Smooth muscle cell (in vitro differentiated cells): ENCODE measurements around the gene ACADVL. TPM values are rescaled to one million over a fixed set of nuclear protein-coding genes. Genes with fewer than 3 reads are reported as not detected.

Experiments
- DNase-seq: peaks from one replicate; lab custom pipeline; 2025; ENCODE audit not compliant: unreplicated experiment; lab: John Stamatoyannopoulos, UW
- H2AFZ ChIP-seq: fragments of 200-600 bp; sonication (generic); 2 replicates; pipeline ENCODE4 v1.6.0; 2016; ENCODE audit warnings: antibody characterized with exemption, low read depth, mild to moderate bottlenecking
- H3F3A ChIP-seq: fragments of 200-600 bp; sonication (generic); 2 replicates; pipeline ENCODE4 v1.6.0; 2017; ENCODE audit warnings: antibody characterized with exemption, low read depth
- H3K27ac ChIP-seq: fragments of 200-600 bp; sonication (generic); 2 replicates; pipeline ENCODE4 v1.5.1; 2016; ENCODE audit warnings: low read depth, mild to moderate bottlenecking
- H3K27me3 ChIP-seq: fragments of 200-600 bp; sonication (generic); 2 replicates; pipeline ENCODE4 v1.6.1; 2016; ENCODE audit warnings: low read depth, mild to moderate bottlenecking
- H3K36me3 ChIP-seq: fragments of 200-600 bp; sonication (generic); 2 replicates; pipeline ENCODE4 v1.5.1; 2016; ENCODE audit warnings: low read depth
- H3K4me1 ChIP-seq: fragments of 200-600 bp; sonication (generic); 2 replicates; pipeline ENCODE4 v1.5.1; 2016; ENCODE audit warnings: low read depth
- H3K4me2 ChIP-seq: fragments of 200-600 bp; sonication (generic); 2 replicates; pipeline ENCODE4 v1.6.0; 2016; ENCODE audit warnings: mild to moderate bottlenecking
- H3K4me3 ChIP-seq: fragments of 200-600 bp; sonication (generic); 2 replicates; pipeline ENCODE4 v1.5.1; 2016; ENCODE audit warnings: mild to moderate bottlenecking
- H3K79me2 ChIP-seq: fragments of 200-600 bp; sonication (generic); 2 replicates; pipeline ENCODE4 v1.6.0; 2016; ENCODE audit warnings: low read depth, mild to moderate bottlenecking
- H3K9ac ChIP-seq: fragments of 200-600 bp; sonication (generic); 2 replicates; pipeline ENCODE4 v1.6.0; 2016; ENCODE audit warnings: low read depth
- H3K9me3 ChIP-seq: fragments of 200-600 bp; sonication (generic); replicated peaks from 2 replicates; pipeline ENCODE4 v1.5.1; 2016; ENCODE audit warnings: low read depth
- H4K20me1 ChIP-seq: fragments of 200-600 bp; sonication (generic); 2 replicates; pipeline ENCODE4 v1.6.0; 2016; ENCODE audit warnings: low read depth
- WGBS: methylation state at CpG from one replicate; pipeline ENCODE4 v1.1.7; 2016; ENCODE audit warnings: low lambda C conversion rate; 5-methylcytosine and 5-hydroxymethylcytosine counted together
- polyA plus RNA-seq: library from polyadenylated mRNA; unstranded; fragments of >200 nt; fragmentation: Nextera tagmentation; extraction: Ambion mirVana; gene quantifications from 2 replicates; pipeline ENCODE4 v1.2.1, GENCODE V29; 2016
- total RNA-seq: library from RNA; depleted of rRNA; stranded (reverse); fragments of >200 nt; gene quantifications from 2 replicates; pipeline ENCODE4 v1.2.3, GENCODE V29; 2014
- TF ChIP-seq, protein P1 (sequence below): fragments of 200-600 bp; sonication (generic); IDR thresholded peaks from 2 replicates; pipeline ENCODE4 v1.5.1; 2017; ENCODE audit warnings: borderline replicate concordance, mild to moderate bottlenecking, antibody characterized with exemption; ENCODE audit not compliant: insufficient read depth, poor library complexity, severe bottlenecking

ACADVL gene
- total and polyA plus RNA-seq, 2 experiments from 2014 or later: 185 to 331 TPM

DNA sequence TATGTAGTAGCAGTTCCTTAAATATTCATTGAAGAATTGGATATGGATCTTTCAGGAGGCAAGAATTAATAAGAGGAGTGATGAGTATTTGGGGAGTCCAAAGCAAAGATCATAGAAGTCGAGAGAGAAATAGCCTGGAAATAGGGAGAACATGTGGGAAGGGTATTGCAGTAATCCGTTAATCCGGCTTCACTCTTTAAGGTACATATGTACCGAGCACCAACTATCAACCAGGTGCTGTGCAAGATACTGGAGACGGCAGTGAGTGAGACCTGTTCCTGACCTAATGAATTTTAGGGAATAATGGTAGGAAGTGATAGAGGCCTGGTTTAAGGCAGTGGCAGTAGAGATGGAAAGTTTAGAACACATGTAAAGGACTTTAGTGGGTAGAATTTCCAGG lies 33.3 kb downstream of the ACADVL start:
- Histone ChIP-seq H3K9ac (peak overlapping the region; percentile 97), H3K27me3 (no peaks in the 10 kb centered on the region), H3K79me2 (peaks cover 40% of the 10 kb centered on the region), H3F3A (no peaks in the 10 kb centered on the region), H3K4me2 (peak overlapping the region; percentile 91), H2AFZ (no peak overlapping the region), H3K27ac (peak overlapping the region; percentile 99), H4K20me1 (peaks cover 8% of the 10 kb centered on the region), H3K4me1 (peaks cover 18% of the 10 kb centered on the region), H3K9me3 (no peaks in the 10 kb centered on the region), H3K36me3 (no peaks in the 10 kb centered on the region), H3K4me3 (peak overlapping the region; percentile 100)
- TF ChIP-seq, protein P1, sequence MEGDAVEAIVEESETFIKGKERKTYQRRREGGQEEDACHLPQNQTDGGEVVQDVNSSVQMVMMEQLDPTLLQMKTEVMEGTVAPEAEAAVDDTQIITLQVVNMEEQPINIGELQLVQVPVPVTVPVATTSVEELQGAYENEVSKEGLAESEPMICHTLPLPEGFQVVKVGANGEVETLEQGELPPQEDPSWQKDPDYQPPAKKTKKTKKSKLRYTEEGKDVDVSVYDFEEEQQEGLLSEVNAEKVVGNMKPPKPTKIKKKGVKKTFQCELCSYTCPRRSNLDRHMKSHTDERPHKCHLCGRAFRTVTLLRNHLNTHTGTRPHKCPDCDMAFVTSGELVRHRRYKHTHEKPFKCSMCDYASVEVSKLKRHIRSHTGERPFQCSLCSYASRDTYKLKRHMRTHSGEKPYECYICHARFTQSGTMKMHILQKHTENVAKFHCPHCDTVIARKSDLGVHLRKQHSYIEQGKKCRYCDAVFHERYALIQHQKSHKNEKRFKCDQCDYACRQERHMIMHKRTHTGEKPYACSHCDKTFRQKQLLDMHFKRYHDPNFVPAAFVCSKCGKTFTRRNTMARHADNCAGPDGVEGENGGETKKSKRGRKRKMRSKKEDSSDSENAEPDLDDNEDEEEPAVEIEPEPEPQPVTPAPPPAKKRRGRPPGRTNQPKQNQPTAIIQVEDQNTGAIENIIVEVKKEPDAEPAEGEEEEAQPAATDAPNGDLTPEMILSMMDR: no peak
- 87% methylated on average over 5 of the region's 5 CpGs for WGBS
- no peak for DNase-seq

DNA sequence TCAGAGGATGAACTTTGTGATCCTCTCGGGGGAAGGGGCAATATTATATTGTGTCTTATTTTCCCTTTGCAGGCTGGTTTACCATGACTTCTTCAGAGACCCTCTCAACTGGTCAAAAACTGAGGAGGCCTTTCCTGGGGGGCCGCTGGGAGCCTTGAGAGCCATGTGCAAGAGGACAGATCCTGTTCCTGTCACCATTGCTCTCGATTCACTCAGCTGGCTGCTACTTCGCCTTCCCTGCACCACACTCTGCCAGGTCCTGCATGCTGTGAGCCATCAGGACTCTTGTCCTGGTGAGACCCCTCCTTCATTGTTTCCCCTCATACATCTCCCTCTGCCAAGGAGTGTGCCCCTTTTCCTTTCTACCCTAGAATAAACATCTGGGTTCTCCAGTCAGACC lies 34.8 kb downstream of the ACADVL start:
- no peak overlapping the region for H3K4me2 ChIP-seq

DNA sequence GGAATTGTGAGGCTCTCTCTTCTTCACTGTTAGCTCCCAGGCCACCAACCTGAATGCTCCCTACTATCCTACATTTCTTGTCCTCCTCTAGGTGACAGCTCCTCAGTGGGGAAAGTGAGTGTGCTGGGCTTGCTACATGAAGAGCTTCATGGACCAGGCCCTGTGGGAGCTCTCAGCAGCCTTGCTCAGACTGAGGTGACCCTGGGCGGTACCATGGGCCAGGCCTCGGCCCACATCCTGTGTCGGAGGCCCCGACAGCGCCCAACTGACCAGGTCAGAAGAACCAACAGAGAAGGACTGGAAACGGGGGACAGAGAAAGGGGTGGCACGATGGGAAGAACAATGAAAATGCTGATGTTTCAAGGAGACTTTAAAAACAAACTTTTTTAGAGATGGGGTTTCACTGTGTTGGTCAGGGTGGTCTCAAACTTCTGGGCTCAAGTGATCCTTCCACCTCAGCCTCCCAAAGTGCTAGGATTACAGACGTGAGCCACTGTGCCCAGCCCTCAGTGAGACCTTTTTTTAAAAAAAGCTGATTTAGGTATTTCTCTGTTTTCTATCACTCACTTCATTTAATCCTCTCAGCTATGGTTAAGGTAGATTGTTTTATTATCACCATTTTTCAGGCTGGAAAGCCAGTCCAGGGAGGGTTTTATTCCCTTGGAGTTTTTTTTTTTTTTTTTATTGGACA lies 37.2 kb downstream of the ACADVL start:
- Histone ChIP-seq H3K27ac (no peak overlapping the region), H3K79me2 (peaks cover 7% of the 10 kb centered on the region), H3K27me3 (peaks cover 15% of the 10 kb centered on the region), H3K36me3 (no peaks in the 10 kb centered on the region), H3F3A (peaks cover 5% of the 10 kb centered on the region), H4K20me1 (no peaks in the 10 kb centered on the region), H3K4me3 (no peak overlapping the region), H3K4me1 (peaks cover 8% of the 10 kb centered on the region), H3K9ac (no peak overlapping the region), H2AFZ (no peak overlapping the region), H3K9me3 (no peaks in the 10 kb centered on the region), H3K4me2 (no peak overlapping the region)
- TF ChIP-seq, protein P1: no peak
- no peak for DNase-seq
- 96% methylated on average over 8 of the region's 8 CpGs for WGBS

More for the DNA sequence above, 34.8 kb downstream of the ACADVL start:
- TF ChIP-seq, protein P1: no peak
- Histone ChIP-seq H3K4me1 (peaks cover 18% of the 10 kb centered on the region), H3F3A (peaks cover 3% of the 10 kb centered on the region), H3K9ac (no peak overlapping the region), H3K27ac (no peak overlapping the region), H3K9me3 (no peaks in the 10 kb centered on the region), H4K20me1 (peaks cover 4% of the 10 kb centered on the region), H3K36me3 (no peaks in the 10 kb centered on the region), H3K79me2 (peaks cover 26% of the 10 kb centered on the region), H2AFZ (no peak overlapping the region), H3K4me3 (no peak overlapping the region), H3K27me3 (no peaks in the 10 kb centered on the region)
- WGBS: 98% methylated on average over 4 of the region's 4 CpGs
- DNase-seq: no peak
